GM12878 (cell line): ENCODE measurements around the gene ADSL.

Experiments
- EP300 ChIP-seq, 2 experiments: fragments of 150-350 bp in 1 of 2; IDR thresholded peaks; 2 replicates each; pipeline ENCODE4 v1.6.1; 2011 to 2012; ENCODE audit warnings: low read depth in 2 of 2, low read length in 2 of 2, borderline replicate concordance in 1 of 2, improper control_type of control experiment in 1 of 2, inconsistent platforms in 1 of 2; ENCODE audit not compliant: control insufficient read depth in 1 of 2
- FOS ChIP-seq: IDR thresholded peaks from 3 replicates; pipeline ENCODE4 v1.6.1; 2011; ENCODE audit warnings: borderline replicate concordance; ENCODE audit not compliant: insufficient read length; ENCODE audit errors: extremely low read depth
- NRF1 ChIP-seq: conservative IDR thresholded peaks from 2 replicates; pipeline ENCODE4 v1.6.1; 2011; ENCODE audit warnings: mild to moderate bottlenecking, low read depth, low read length, improper control_type of control experiment
- POLR2AphosphoS5 ChIP-seq: IDR thresholded peaks from 2 replicates; pipeline ENCODE4 v1.6.1; 2011; ENCODE audit warnings: mild to moderate bottlenecking, low read length, inconsistent platforms
- SP1 ChIP-seq: IDR thresholded peaks from one replicate; pipeline ENCODE4 v1.6.1; 2011; ENCODE audit warnings: low read depth, low read length
- TF ChIP-seq, protein P1 (sequence below): IDR thresholded peaks from 2 replicates; pipeline ENCODE4 v1.6.1; 2011; ENCODE audit warnings: mild to moderate bottlenecking, low read depth, low read length, moderate library complexity; ENCODE audit not compliant: insufficient replicate concordance
- TF ChIP-seq, protein P2 (sequence below): IDR thresholded peaks from 2 replicates; pipeline ENCODE4 v1.6.1; 2011; ENCODE audit warnings: low read depth, low read length, improper control_type of control experiment, borderline replicate concordance

DNA sequence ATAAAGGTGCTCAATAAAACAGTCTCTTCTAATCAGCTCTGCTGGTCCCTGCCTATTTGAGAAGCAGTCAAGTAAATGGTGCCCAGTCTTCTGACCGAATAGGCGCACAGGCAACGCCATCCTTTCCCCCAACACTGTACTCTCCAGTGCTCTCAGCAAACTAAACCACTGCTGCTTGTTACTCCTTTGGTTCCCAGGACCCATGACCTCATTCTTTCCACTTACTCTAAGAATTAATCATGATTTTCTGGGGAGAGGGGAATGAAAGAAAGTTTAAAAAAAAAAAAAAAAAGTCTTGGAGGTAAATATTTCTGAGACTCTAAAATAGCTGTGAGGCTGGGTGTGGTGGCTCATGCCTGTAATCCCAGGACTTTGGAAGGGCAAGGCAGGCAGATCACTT, 87.8 kb downstream of the ADSL start:
- TF ChIP-seq FOS (no peak), NRF1 (no peak), POLR2AphosphoS5 (no peak), SP1 (no peak), EP300 (IDR thresholded peaks at IDR 0.05; ENCODE audit: borderline replicate concordance in 1 of 2, control insufficient read depth in 1 of 2, low read depth in 2 of 2, low read length in 2 of 2) (no peak)
- TF ChIP-seq, protein P1, sequence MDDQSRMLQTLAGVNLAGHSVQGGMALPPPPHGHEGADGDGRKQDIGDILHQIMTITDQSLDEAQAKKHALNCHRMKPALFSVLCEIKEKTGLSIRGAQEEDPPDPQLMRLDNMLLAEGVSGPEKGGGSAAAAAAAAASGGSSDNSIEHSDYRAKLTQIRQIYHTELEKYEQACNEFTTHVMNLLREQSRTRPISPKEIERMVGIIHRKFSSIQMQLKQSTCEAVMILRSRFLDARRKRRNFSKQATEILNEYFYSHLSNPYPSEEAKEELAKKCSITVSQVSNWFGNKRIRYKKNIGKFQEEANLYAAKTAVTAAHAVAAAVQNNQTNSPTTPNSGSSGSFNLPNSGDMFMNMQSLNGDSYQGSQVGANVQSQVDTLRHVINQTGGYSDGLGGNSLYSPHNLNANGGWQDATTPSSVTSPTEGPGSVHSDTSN, result no peak
- TF ChIP-seq, protein P2, sequence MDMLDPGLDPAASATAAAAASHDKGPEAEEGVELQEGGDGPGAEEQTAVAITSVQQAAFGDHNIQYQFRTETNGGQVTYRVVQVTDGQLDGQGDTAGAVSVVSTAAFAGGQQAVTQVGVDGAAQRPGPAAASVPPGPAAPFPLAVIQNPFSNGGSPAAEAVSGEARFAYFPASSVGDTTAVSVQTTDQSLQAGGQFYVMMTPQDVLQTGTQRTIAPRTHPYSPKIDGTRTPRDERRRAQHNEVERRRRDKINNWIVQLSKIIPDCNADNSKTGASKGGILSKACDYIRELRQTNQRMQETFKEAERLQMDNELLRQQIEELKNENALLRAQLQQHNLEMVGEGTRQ, result no peak
